HG03469 (cell line): ENCODE results near the gene RHOB.
"Not testable (repeated sequence)": the region's sequence is repeated elsewhere in the genome, so short reads cannot be mapped to it uniquely, and the experiment has no call there.

ENCODE experiments used
- ATAC-seq: cut with Tn5 transposase; IDR thresholded peaks from one replicate; pipeline ENCODE4 v1.9.1; 2021; ENCODE audit warnings: mild to moderate bottlenecking, moderate library complexity, moderate number of reproducible peaks; ENCODE audit not compliant: unreplicated experiment

The RHOB gene

DNA sequence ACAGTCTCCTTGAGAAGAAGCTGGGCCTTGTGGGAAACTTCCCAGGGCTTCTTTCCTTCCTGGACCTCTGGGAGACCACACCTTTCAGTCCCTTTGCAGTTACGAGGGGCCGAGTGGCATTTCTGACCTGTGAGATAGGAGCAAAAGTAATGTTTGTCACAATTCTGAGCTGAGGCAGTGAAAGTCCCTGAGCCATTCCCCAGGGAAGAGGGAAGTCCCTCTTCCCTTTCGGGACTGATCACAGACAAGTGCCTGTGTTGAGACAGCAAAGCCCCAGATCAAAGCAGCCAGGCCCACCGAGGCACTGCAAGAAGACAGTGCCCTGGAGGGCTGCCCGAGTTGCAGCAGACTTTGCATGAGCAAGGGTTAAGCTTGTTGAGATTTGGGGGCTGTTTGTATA, 41.9 kb downstream of the RHOB start:
- no peak for ATAC-seq

DNA sequence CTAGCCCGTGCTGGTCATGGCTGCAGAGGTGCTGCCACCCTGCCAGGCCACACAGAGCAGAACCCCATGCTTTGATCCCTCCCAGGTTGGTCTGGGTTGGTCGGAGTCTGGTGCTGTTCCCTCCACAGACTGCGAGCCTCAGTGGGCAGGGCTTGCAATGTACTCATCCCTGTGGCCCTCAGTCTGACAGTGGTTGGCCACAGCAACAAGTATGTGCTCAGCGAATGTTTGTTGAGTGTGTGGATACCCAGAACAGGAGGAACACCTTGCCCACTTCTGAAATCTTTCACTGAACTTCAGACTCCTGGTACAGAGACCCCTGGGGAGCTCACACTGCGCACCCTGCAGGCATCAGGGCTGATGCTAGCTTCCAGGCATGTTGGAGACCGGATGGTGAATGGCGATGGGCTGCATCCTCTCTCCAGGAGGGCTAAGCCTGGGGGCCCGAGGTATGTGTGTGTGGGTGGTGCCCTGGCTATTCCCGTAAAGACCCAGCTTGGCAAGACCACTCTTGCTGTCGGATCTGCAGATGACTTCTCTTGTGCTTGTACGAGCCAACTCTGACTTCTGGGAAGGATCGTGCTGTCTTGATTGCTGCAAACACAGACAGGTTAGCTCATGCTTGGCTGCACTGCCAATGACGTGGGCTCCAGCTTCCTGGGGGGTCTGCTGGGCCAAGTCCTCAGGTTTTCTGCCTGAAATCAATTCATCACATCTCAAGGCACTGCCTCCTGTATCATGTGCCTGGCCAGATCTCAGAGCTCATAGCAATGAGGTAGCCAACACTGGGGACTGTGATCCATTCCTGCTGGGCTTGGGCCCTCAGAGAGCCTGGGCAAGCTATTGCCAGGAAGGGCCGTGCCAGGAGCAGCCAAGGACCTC, 43.7 kb downstream of the RHOB start:
- no peak for ATAC-seq

DNA sequence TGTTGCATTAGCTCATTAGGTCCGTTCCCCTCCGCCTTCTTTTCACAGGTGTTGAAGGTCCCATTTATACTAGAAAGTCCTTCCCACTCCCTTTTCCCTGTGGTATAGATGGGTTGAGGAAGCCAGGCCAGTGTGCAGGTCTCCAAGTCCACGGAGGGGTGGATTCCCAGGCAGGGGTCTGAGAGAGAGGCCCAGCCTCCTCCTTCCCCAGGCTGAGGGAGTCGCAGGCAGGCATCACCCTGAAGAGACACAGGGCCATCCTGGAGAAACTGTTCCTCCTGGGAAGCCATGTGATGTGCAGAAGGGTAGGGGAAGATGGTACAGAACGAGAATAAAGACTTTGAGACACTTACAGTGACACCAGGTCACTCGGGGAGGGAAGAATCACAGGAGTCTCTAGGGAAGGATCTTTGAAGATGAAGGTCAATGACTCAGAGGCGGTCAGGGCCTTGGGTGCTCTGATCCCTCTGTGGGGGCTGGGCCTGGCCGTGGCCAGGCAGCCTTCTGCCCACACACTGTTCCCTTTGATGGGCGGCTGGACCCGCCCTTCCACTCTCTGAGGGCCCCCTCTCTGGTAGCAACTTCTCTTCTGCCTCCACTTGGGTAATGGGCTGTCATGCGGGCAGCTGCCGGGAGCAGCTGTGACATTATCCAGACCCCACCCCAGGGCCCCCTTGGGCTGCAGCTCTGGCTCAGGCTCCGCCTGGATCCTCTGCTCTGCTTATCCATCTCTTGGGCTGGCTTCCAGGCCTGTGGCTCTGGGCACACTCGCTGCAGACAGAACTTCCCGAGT, 45.1 kb downstream of the RHOB start:
- no peak for ATAC-seq

DNA sequence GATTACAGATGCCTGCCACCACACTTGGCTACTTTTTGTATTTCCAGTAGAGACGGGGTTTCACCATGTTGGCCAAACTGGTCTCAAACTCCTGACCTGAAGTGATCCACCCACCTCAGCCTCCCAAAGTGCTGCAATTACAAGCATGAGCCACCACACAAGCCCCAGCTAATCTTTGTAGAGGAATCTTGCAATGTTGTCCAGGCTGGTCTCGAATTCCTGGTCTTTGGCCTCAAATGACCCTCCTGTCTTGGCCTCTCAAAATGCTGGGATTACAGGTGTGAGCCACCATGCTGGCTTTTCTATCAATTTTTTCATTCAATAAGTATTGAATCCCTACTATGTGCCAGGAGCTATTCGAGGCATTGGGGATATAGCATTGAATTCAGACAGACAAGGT, 46.2 kb downstream of the RHOB start:
- ATAC-seq, result not testable (repeated sequence)

DNA sequence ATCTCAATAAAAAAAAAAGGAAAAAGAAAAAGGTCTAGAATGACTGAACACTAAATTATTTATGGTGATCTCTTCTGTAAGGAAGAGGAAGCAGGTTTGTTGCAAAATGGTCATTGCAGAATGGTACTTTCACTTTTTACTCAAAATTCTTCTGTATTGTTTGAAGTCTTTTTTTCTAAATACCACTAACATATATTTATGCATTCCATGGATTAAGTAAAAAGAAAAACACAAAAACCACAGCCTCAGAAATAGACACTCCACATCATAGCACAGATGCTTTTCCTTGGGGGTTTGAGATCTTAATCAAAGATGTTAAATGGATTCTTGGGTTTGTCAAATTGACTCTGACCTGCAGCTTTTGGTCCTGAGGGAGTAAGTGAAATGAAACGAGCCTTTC, 47.4 kb downstream of the RHOB start:
- ATAC-seq, result no peak

DNA sequence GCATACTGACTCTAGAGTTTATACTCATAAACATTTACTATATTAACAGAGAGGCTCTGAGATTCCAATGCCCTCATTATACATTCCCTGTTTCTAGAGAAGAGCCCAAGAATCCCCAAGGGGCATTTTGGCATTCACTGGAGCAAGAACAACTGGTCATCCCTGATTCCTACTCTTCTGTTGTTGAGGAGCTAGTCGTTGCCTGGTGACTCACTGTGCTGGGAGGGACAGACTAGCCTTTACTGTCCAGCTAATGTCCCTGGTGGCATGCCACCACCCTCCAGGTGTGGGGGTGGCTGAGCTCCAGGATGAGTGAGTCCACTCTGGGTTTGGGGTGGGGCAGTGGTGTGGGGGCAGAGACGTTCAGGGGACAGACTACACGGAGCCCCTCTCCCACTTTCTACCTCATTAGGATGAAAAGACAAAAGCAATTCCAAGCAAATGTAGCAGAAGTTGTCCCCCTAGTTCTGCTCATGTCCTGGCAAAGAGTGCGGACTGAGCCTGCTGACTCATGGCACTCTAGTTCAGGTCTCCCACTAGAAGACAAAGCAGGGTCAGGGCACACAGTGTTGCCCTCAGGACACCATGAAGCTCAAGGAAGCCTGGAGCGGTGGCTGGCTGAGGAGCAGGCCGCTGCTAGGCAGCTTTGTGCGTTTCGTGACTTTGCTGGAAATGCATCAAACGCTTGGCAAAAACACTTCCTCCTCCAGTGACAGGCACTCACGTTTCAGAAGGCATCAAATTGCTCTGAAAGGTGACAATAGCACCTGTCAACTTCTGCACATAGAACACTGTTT, 49.4 kb downstream of the RHOB start:
- no peak for ATAC-seq

DNA sequence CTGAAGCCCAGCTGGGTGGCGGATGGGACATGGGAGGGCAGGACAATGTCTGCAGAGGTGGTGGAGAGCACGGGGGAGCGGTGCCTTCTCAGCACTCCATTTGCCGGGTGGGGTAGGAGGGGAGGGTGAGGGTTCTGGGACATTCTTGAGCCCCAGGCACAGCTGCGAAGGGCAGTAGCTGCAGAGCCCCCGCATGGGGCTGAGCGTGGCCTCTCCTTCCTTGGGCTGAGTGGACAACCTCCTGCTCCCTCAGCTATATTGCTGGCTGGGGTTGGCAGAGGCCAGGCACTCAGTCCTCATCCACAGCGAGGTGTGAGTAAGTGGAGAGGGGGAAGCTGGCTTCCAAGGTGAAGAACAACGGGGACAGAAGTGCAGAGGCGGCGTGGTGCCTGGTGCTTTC, 50.1 kb downstream of the RHOB start:
- no peak for ATAC-seq
